DMS79 treated with DMSO at 0.1 percent for 48 hours (cell line): ENCODE data around the gene CD38.
A peak's percentile ranks its signal among the peaks of the same experiment; 100 is the strongest.
"Not testable (repeated sequence)": the region's sequence is repeated elsewhere in the genome, so short reads cannot be mapped to it uniquely, and the experiment has no call there.

Experiments
- DNase-seq: peaks from one replicate; lab custom pipeline; 2025; lab: John Stamatoyannopoulos, UW

The CD38 gene

GRCh38 chr4:15778289-15779241 lies at the start of gene CD38:
TSS of gene CD38 (plus strand) at chr4:15778328. CDS start at chr4:15778415, 87 bp downstream.
- no peak for DNase-seq

GRCh38 chr4:15729910-15730533 lies 48.1 kb upstream of the CD38 start:
- DNase-seq, result peak; percentile 34

- DNase-seq, result not testable (repeated sequence)
Observed at GRCh38 chr4:15733061-15733460, 45.1 kb upstream of the CD38 start.

- DNase-seq, result no peak
Observed at GRCh38 chr4:15735536-15735935, 42.6 kb upstream of the CD38 start.

- DNase-seq, result no peak
Observed at GRCh38 chr4:15736514-15737050, 41.5 kb upstream of the CD38 start.

GRCh38 chr4:15737255-15737654 lies 40.9 kb upstream of the CD38 start:
- DNase-seq, result no peak

- DNase-seq, result no peak
Observed at GRCh38 chr4:15738877-15739276, 39.3 kb upstream of the CD38 start.

GRCh38 chr4:15740764-15741404 lies 37.2 kb upstream of the CD38 start:
- DNase-seq, result no peak

- DNase-seq, result no peak
Observed at GRCh38 chr4:15742083-15742582, 36.0 kb upstream of the CD38 start.

- DNase-seq, result no peak
Observed at GRCh38 chr4:15742637-15743036, 35.5 kb upstream of the CD38 start.

GRCh38 chr4:15744016-15744545 lies 34.0 kb upstream of the CD38 start:
- no peak for DNase-seq

- no peak for DNase-seq
Observed at GRCh38 chr4:15746110-15746509, 32.0 kb upstream of the CD38 start.

GRCh38 chr4:15749001-15749400 lies 29.1 kb upstream of the CD38 start:
- DNase-seq, result no peak

- no peak for DNase-seq
Observed at GRCh38 chr4:15751153-15751552, 27.0 kb upstream of the CD38 start.

GRCh38 chr4:15753081-15753480 lies 25.0 kb upstream of the CD38 start:
- no peak for DNase-seq

GRCh38 chr4:15753786-15754185 lies 24.3 kb upstream of the CD38 start:
- no peak for DNase-seq

GRCh38 chr4:15754323-15754722 lies 23.8 kb upstream of the CD38 start:
- DNase-seq, result no peak

GRCh38 chr4:15755321-15756155 lies 22.6 kb upstream of the CD38 start:
- DNase-seq, result no peak

- DNase-seq, result no peak
Observed at GRCh38 chr4:15756361-15756861, 21.7 kb upstream of the CD38 start.

- no peak for DNase-seq
Observed at GRCh38 chr4:15757054-15757453, 21.1 kb upstream of the CD38 start.

- no peak for DNase-seq
Observed at GRCh38 chr4:15758294-15758693, 19.8 kb upstream of the CD38 start.
